Measurements from ENCODE around the gene PRKACB.

PRKACB gene

GRCh38 chr1:84246213-84246612, 102.1 kb downstream of the PRKACB start:
- H3K4me2 ChIP-seq = no peak overlapping the region
- no peak for TF ChIP-seq Cebpa-rat (IDR thresholded peaks at IDR 0.05)
- no peaks in the 10 kb centered on the region for H3K36me3 ChIP-seq
- no peak overlapping the region for H3K9ac ChIP-seq
- no peaks in the 10 kb centered on the region for H4K20me1 ChIP-seq
- H3K9me3 ChIP-seq = no peaks in the 10 kb centered on the region
- H3K4me1 ChIP-seq = no peaks in the 10 kb centered on the region
- H3K27me3 ChIP-seq = no peaks in the 10 kb centered on the region
- H3K27ac ChIP-seq = no peak overlapping the region
- H3K4me3 ChIP-seq = no peak overlapping the region

DNA sequence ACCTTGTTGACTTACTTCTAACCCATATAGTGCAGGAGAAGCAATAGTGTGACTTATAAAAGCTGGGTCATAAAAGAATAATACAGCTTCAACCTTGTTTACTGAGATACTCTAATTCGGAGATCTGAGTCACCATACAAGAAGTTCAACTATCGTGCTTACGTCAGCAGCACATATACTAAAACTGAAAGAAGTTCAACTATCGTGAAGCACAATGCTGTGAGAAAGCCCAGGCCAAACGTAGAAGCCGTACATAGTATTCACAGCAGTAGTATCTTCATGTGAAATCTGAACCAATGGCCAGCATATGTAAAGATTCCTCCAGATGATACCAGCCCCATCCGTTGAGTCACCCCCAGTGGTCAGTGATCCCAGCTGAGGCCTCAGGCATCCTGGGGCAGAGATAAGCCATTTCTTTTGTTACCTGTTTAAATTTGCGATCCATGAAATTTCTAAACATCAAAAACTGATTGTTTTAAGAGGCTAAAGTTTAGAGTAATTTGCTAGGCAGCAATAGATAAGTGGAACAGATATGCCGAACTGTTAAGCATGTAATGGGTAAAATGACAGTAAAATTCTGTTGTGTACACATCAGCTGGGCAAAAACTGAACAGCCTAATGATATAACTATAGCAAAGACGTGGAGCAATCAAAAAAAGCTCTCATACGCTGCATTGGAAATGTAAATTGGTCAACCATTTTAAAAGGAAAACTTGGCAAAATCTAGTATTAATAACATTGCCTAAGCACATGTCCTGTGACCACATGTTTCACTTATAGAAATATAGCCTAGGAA, 103.6 kb downstream of the PRKACB start:
- Histone ChIP-seq H3K36me3 (no peaks in the 10 kb centered on the region), H4K20me1 (no peaks in the 10 kb centered on the region), H3K27ac (no peak overlapping the region), H3K9ac (no peak overlapping the region), H3K27me3 (no peaks in the 10 kb centered on the region), H3K4me3 (no peak overlapping the region), H3K9me3 (no peaks in the 10 kb centered on the region), H3K4me2 (no peak overlapping the region), H3K4me1 (no peaks in the 10 kb centered on the region)
- TF ChIP-seq Cebpa-rat (IDR thresholded peaks at IDR 0.05) = no peak

DNA sequence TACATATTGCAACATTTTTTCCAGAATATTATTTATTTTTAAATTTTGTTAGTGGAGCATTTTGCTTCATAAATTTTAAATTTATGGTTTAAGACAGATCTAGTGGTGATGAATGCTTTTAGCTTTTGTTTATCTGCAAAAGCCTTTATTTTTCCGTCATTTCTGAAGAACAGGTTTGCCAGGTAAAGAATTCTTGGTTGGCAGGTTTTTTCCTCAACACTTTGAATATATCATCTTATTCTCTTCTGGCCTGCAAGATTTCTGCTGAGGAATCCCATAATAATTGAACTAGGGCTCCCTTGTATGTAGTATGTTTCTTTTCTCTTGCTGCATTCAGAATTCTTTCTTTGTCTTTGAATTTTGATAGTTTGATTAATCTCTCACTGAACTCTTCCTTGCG, 106.6 kb downstream of the PRKACB start:
- Histone ChIP-seq H3K27ac (no peak overlapping the region), H3K4me2 (no peak overlapping the region), H3K27me3 (no peaks in the 10 kb centered on the region), H4K20me1 (no peaks in the 10 kb centered on the region), H3K4me1 (no peaks in the 10 kb centered on the region), H3K36me3 (no peaks in the 10 kb centered on the region), H3K4me3 (no peak overlapping the region), H3K9ac (no peak overlapping the region), H3K9me3 (no peaks in the 10 kb centered on the region)
- TF ChIP-seq Cebpa-rat (IDR thresholded peaks at IDR 0.05) = no peak

DNA sequence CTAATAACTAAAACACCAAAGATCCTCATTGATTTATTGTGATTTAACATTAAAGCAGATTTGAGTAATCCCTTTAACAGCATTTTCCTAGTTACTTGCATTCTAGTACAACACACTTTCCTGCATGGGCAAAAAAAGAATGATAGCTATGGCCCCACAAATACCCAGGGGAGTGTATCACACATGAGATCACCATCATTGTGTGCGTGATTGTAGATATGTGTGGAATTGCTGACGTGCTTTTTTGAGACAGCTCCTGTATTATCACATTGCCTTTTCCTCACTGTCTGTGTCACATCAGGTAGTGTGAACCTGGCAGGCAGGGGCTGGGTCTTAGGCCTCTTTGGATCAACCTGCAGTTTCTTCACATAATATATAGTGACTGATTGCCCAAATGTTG, 109.0 kb downstream of the PRKACB start:
- Histone ChIP-seq H3K36me3 (no peaks in the 10 kb centered on the region), H3K4me3 (no peak overlapping the region), H3K27me3 (no peaks in the 10 kb centered on the region), H3K4me1 (no peaks in the 10 kb centered on the region), H3K9ac (no peak overlapping the region), H3K9me3 (no peaks in the 10 kb centered on the region), H3K27ac (no peak overlapping the region), H4K20me1 (no peaks in the 10 kb centered on the region), H3K4me2 (no peak overlapping the region)
- TF ChIP-seq Cebpa-rat (IDR thresholded peaks at IDR 0.05) = no peak

DNA sequence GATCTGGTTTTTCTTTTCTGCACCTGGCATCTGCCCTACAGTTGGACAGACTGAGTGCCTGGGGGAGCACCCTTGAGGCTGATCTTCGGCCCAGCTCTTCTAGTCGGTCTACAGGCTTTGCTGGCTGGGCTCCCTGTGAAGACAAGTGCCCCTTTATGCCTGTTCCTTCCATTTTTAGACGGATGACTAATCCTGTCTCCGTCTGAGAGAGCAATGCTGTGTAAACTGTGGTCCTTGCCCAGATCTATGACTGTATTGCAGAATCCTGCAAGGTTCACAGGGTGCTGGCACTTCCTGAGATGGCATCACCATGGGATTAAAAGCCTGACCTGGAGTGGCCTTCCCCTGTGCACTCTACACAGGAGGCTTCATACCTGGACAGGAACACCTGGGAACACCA, 109.8 kb downstream of the PRKACB start:
- no peaks in the 10 kb centered on the region for H4K20me1 ChIP-seq
- no peak for TF ChIP-seq Cebpa-rat (IDR thresholded peaks at IDR 0.05)
- no peak overlapping the region for H3K9ac ChIP-seq
- no peak overlapping the region for H3K4me2 ChIP-seq
- no peaks in the 10 kb centered on the region for H3K4me1 ChIP-seq
- no peak overlapping the region for H3K4me3 ChIP-seq
- H3K27ac ChIP-seq = no peak overlapping the region
- H3K36me3 ChIP-seq = no peaks in the 10 kb centered on the region
- H3K9me3 ChIP-seq = no peaks in the 10 kb centered on the region
- no peaks in the 10 kb centered on the region for H3K27me3 ChIP-seq

DNA sequence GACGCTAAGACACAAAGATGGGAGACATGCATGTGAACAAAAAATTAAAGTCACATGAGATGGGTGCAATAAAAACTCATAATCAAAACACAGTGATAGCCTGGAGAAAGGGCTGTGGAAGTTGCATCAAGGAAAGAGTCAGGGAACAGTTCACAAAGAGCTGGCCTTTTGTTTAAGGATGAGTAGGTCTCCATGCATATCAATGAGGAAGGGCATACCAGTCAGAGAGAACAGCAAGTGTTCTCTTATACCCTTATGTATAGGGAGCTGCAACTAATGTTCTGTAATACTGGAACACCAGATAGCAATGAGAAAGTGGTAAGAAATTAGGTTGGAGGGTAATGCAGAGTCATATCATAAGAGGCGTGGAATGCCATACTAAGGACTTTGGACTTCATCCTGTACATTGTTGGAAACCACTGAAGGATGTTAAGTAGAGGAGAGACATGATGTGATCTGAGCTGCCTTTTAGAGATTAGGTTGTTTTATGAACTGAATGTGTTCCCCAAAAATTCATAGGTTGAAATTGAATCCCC, 110.7 kb downstream of the PRKACB start:
- no peak overlapping the region for H3K27ac ChIP-seq
- H3K4me1 ChIP-seq = no peaks in the 10 kb centered on the region
- TF ChIP-seq Cebpa-rat (IDR thresholded peaks at IDR 0.05) = no peak
- H3K4me2 ChIP-seq = no peak overlapping the region
- no peak overlapping the region for H3K4me3 ChIP-seq
- H3K36me3 ChIP-seq = no peaks in the 10 kb centered on the region
- no peaks in the 10 kb centered on the region for H3K27me3 ChIP-seq
- no peaks in the 10 kb centered on the region for H3K9me3 ChIP-seq
- H4K20me1 ChIP-seq = no peaks in the 10 kb centered on the region
- no peak overlapping the region for H3K9ac ChIP-seq

- H3K27ac ChIP-seq = no peak overlapping the region
- H3K4me1 ChIP-seq = no peaks in the 10 kb centered on the region
- H3K27me3 ChIP-seq = no peaks in the 10 kb centered on the region
- no peak overlapping the region for H3K9ac ChIP-seq
- no peaks in the 10 kb centered on the region for H3K9me3 ChIP-seq
- H4K20me1 ChIP-seq = no peaks in the 10 kb centered on the region
- H3K4me2 ChIP-seq = no peak overlapping the region
- no peak overlapping the region for H3K4me3 ChIP-seq
- no peaks in the 10 kb centered on the region for H3K36me3 ChIP-seq
- no peak for TF ChIP-seq Cebpa-rat (IDR thresholded peaks at IDR 0.05)
Measured at GRCh38 chr1:84255582-84255981, 111.5 kb downstream of the PRKACB start.

GRCh38 chr1:84257617-84258016, 113.5 kb downstream of the PRKACB start:
- H3K9me3 ChIP-seq = no peaks in the 10 kb centered on the region
- H3K4me2 ChIP-seq = no peak overlapping the region
- H3K4me3 ChIP-seq = no peak overlapping the region
- no peaks in the 10 kb centered on the region for H3K36me3 ChIP-seq
- TF ChIP-seq Cebpa-rat (IDR thresholded peaks at IDR 0.05) = no peak
- no peaks in the 10 kb centered on the region for H4K20me1 ChIP-seq
- H3K9ac ChIP-seq = no peak overlapping the region
- no peak overlapping the region for H3K27ac ChIP-seq
- no peaks in the 10 kb centered on the region for H3K27me3 ChIP-seq
- no peaks in the 10 kb centered on the region for H3K4me1 ChIP-seq

- Histone ChIP-seq H3K27me3 (no peaks in the 10 kb centered on the region; the same call in 1 of the 2 replicates), H3K4me3 (no peak overlapping the region), H3K36me3 (no peaks in the 10 kb centered on the region), H3K4me1 (no peaks in the 10 kb centered on the region), H4K20me1 (no peaks in the 10 kb centered on the region), H3K9ac (no peak overlapping the region), H3K9me3 (no peaks in the 10 kb centered on the region), H3K4me2 (no peak overlapping the region), H3K27ac (no peak overlapping the region)
- no peak for TF ChIP-seq Cebpa-rat (IDR thresholded peaks at IDR 0.05)
Measured at GRCh38 chr1:84259376-84259775, 115.3 kb downstream of the PRKACB start.

DNA sequence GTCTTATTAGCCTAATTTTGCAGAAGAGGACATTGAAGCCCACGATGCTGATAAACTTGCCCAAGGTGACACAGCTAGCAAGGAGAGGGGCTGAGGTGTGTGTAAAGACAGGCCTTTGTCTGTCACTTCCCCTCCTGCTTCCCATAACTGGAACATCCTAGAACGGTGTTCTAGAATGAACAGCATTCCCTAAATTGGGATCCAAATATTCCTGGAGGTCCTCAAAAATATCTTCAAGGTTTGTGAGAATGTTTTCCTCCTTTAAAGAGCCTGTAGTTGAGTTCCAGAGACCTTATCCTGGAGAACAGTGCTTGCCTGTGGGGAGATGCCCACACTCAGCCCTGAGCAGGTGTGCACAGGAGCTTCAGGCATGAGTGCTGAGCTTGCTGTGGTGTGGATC, 115.9 kb downstream of the PRKACB start:
- no peak for TF ChIP-seq Cebpa-rat (IDR thresholded peaks at IDR 0.05)
- Histone ChIP-seq H3K9ac (no peak overlapping the region), H3K4me2 (no peak overlapping the region), H3K4me3 (no peak overlapping the region), H3K4me1 (no peaks in the 10 kb centered on the region), H3K27me3 (no peaks in the 10 kb centered on the region; the same call in 1 of the 2 replicates), H3K36me3 (no peaks in the 10 kb centered on the region), H3K9me3 (no peaks in the 10 kb centered on the region), H4K20me1 (no peaks in the 10 kb centered on the region), H3K27ac (no peak overlapping the region)
